Hematopoietic multipotent progenitor cell treated with erythropoietin and hydrocortisone succinate and interleukin-3 and kit ligand, for 17 days (in vitro differentiated cells): Measurements from ENCODE around the gene PTGIR.

Experiments used
- DNase-seq: peaks from one replicate; pipeline ENCODE4 v3.0.0-alpha.2; 2015; ENCODE audit warnings: low spot score

PTGIR gene

GRCh38 chr19:46600384-46601317, 24.2 kb downstream of the PTGIR start:
- DNase-seq: peak; percentile 97

- no peak for DNase-seq
These were observed 25.0 kb downstream of the PTGIR start for GRCh38 chr19:46599716-46600373.

- DNase-seq: no peak
These were observed 26.4 kb downstream of the PTGIR start for GRCh38 chr19:46598372-46598917.

GRCh38 chr19:46596008-46596407, 28.9 kb downstream of the PTGIR start:
- DNase-seq: no peak

- no peak for DNase-seq
These were observed 33.0 kb downstream of the PTGIR start for GRCh38 chr19:46591870-46592269.

GRCh38 chr19:46591254-46591653, 33.6 kb downstream of the PTGIR start:
- DNase-seq: no peak

GRCh38 chr19:46587861-46588260, 37.0 kb downstream of the PTGIR start:
- DNase-seq: no peak

- no peak for DNase-seq
These were observed 38.6 kb downstream of the PTGIR start for GRCh38 chr19:46586294-46586693.

GRCh38 chr19:46585539-46585938, 39.4 kb downstream of the PTGIR start:
- no peak for DNase-seq

- no peak for DNase-seq
These were observed 44.6 kb downstream of the PTGIR start for GRCh38 chr19:46580247-46580646.

GRCh38 chr19:46579361-46579879, 45.5 kb downstream of the PTGIR start:
- DNase-seq: no peak

- no peak for DNase-seq
These were observed 46.4 kb downstream of the PTGIR start for GRCh38 chr19:46578450-46578849.

- DNase-seq: no peak
These were observed 50.4 kb downstream of the PTGIR start for GRCh38 chr19:46574533-46574932.

GRCh38 chr19:46573679-46574498, 51.0 kb downstream of the PTGIR start:
- no peak for DNase-seq

GRCh38 chr19:46571495-46571894, 53.4 kb downstream of the PTGIR start:
- DNase-seq: no peak
